Ectodermal cell (in vitro differentiated cells): ENCODE results near the gene EEF2.

Experiments
- H3K27ac ChIP-seq: 2 replicates; pipeline ENCODE4 v1.7.0; 2013; ENCODE audit warnings: mild to moderate bottlenecking, low read depth, low read length; ENCODE audit not compliant: insufficient read depth, poor library complexity, severe bottlenecking
- H3K27me3 ChIP-seq: 2 replicates; pipeline ENCODE4 v1.7.0; 2013; ENCODE audit warnings: mild to moderate bottlenecking, low read length; ENCODE audit not compliant: insufficient read depth, control insufficient read depth, poor library complexity, severe bottlenecking
- H3K36me3 ChIP-seq: one replicate; pipeline ENCODE4 v1.7.0; 2013; ENCODE audit warnings: low read length; ENCODE audit not compliant: control insufficient read depth, insufficient read depth
- H3K4me1 ChIP-seq: one replicate; pipeline ENCODE4 v1.7.0; 2013; ENCODE audit warnings: low read length; ENCODE audit not compliant: control insufficient read depth, insufficient read depth
- H3K4me3 ChIP-seq: 2 replicates; pipeline ENCODE4 v1.7.0; 2013; ENCODE audit warnings: low read depth, low read length, control low read depth; ENCODE audit not compliant: insufficient read depth
- H3K9me3 ChIP-seq: 2 replicates; pipeline ENCODE4 v1.7.0; 2013; ENCODE audit warnings: mild to moderate bottlenecking, low read length, moderate library complexity; ENCODE audit not compliant: control insufficient read depth
- WGBS, 2 experiments: methylation state at CpG; one replicate each; pipeline ENCODE4 v1.1.7; 2013; ENCODE audit warnings: missing lambda C conversion rate in 2 of 2; 5-methylcytosine and 5-hydroxymethylcytosine counted together

Gene EEF2

DNA sequence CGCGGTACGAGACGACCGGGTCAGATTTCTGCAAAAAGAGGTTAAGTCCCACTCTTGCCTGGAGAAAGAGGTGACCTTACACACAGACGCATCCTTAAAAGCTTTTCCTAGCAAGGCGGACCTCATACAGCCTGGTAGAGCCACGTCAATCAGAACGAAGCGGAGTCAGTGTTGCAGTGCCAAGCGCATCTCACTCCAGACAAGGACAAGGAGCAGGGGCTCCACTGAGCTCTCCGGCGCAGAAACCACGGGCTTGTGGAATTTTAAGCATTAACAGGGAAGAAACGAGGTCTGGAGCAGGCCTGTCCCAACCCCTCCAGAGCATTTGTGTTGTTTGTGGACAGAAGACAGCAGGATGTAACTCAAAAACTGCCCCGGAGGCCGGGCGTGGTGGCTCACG lies 7.1 kb downstream of the EEF2 start:
- no peak overlapping the region for H3K4me3 ChIP-seq
- H3K27ac ChIP-seq = no peak overlapping the region
- H3K36me3 ChIP-seq = peaks cover 71% of the 10 kb centered on the region
- no peaks in the 10 kb centered on the region for H3K9me3 ChIP-seq
- H3K4me1 ChIP-seq = no peaks in the 10 kb centered on the region
- no peaks in the 10 kb centered on the region for H3K27me3 ChIP-seq
- 94 to 96% methylated on average over 19 of the region's 19 CpGs for whole genome bisulfite sequencing, 2 experiments

DNA sequence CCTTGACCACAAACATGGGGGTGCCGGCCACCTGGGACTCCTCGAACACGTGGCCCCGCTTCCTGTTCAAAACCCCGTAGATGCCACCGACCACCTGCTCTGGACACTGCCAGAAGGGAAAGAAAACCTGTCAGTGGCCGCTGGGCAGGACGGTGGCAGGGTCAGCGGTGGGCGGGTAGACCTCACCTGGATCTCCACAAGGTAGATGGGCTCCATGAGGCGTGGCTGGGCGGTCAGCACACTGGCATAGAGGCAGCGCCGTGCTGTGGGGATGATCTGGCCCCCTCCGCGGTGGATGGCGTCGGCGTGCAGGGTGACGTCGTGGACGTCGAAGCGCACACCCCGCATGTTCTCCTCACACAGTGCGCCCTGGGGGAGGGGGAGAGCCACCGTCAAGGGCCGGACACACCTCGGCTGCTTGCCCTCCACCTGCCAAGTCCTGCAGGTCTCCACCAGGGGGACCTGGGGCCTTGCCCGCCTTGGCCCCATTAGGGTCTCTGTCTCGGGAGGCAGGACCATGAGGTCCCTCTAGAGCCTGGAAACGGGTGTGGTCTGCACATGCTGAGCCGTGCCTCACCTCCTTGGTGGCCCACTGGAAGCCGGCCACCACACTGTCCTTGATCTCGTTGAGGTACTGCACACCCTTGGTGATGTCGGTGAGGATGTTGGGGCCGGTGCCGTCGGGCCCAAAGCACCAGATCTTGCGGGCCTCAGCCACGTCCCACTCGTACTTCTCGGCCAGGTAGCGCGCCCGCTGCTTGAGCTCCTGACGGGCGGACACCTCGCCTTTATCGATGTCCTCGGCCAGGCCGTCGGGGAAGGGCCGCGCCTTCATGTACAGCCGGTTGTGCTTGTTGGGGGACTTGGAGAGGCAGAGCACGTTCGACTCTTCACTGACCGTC lies 7.8 kb downstream of the EEF2 start:
- Histone ChIP-seq H3K36me3 (peaks cover 64% of the 10 kb centered on the region), H3K4me3 (no peak overlapping the region), H3K27ac (no peak overlapping the region), H3K4me1 (no peaks in the 10 kb centered on the region), H3K27me3 (no peaks in the 10 kb centered on the region), H3K9me3 (no peaks in the 10 kb centered on the region)
- WGBS, 2 experiments = 96 to 97% methylated on average over 59 of the region's 59 CpGs

GRCh38 chr19:3976495-3977241 lies 8.6 kb downstream of the EEF2 start:
- Histone ChIP-seq H3K27ac (no peak overlapping the region), H3K36me3 (peaks cover 56% of the 10 kb centered on the region), H3K27me3 (no peaks in the 10 kb centered on the region), H3K9me3 (no peaks in the 10 kb centered on the region), H3K4me1 (no peaks in the 10 kb centered on the region), H3K4me3 (no peak overlapping the region)
- 95 to 96% methylated on average over 29 of the region's 29 CpGs for WGBS, 2 experiments

- H3K27me3 ChIP-seq = no peaks in the 10 kb centered on the region
- no peak overlapping the region for H3K4me3 ChIP-seq
- no peaks in the 10 kb centered on the region for H3K4me1 ChIP-seq
- no peak overlapping the region for H3K27ac ChIP-seq
- WGBS, 2 experiments = 93 to 95% methylated on average over 14 of the region's 14 CpGs
- H3K36me3 ChIP-seq = peaks cover 46% of the 10 kb centered on the region
- no peaks in the 10 kb centered on the region for H3K9me3 ChIP-seq
Observed at GRCh38 chr19:3975637-3976087, 9.6 kb downstream of the EEF2 start.

GRCh38 chr19:3975144-3975543 lies 10.1 kb downstream of the EEF2 start:
- no peak overlapping the region for H3K4me3 ChIP-seq
- H3K27me3 ChIP-seq = no peaks in the 10 kb centered on the region
- no peaks in the 10 kb centered on the region for H3K4me1 ChIP-seq
- no peaks in the 10 kb centered on the region for H3K9me3 ChIP-seq
- WGBS, 2 experiments = 90 to 98% methylated on average over 8 of the region's 8 CpGs
- no peak overlapping the region for H3K27ac ChIP-seq
- peaks cover 41% of the 10 kb centered on the region for H3K36me3 ChIP-seq

GRCh38 chr19:3970808-3971598 lies 14.3 kb downstream of the EEF2 start, which contains the start of gene DAPK3:
TSS of gene DAPK3 (minus strand) at chr19:3971099. CDS start at chr19:3969735, 1,364 bp downstream.
- 0 to 1% methylated on average over 73 of the region's 73 CpGs for WGBS, 2 experiments
- H3K4me3 ChIP-seq = peak within 1 kb of the TSS; percentile 80
- peaks cover 8% of the 10 kb centered on the region for H3K36me3 ChIP-seq
- H3K9me3 ChIP-seq = no peaks in the 10 kb centered on the region
- peaks cover 20% of the 10 kb centered on the region for H3K4me1 ChIP-seq
- H3K27me3 ChIP-seq = no peaks in the 10 kb centered on the region
- peak within 1 kb of the TSS; percentile 56 for H3K27ac ChIP-seq

- Histone ChIP-seq H3K27ac (peak overlapping the region; percentile 56), H3K36me3 (peaks cover 10% of the 10 kb centered on the region), H3K4me1 (peaks cover 20% of the 10 kb centered on the region), H3K4me3 (peak overlapping the region; percentile 80), H3K27me3 (no peaks in the 10 kb centered on the region), H3K9me3 (no peaks in the 10 kb centered on the region)
- 0% methylated on average over 21 of the region's 22 CpGs for WGBS, 2 experiments
Observed at GRCh38 chr19:3970313-3970807, 14.9 kb downstream of the EEF2 start.

GRCh38 chr19:3969435-3970312 lies 15.6 kb downstream of the EEF2 start:
- no peaks in the 10 kb centered on the region for H3K9me3 ChIP-seq
- no peaks in the 10 kb centered on the region for H3K27me3 ChIP-seq
- H3K36me3 ChIP-seq = peaks cover 13% of the 10 kb centered on the region
- 16 to 19% methylated on average over 23 of the region's 23 CpGs for WGBS, 2 experiments
- peaks cover 20% of the 10 kb centered on the region for H3K4me1 ChIP-seq
- H3K27ac ChIP-seq = peak overlapping the region; percentile 91
- peak overlapping the region; percentile 80 for H3K4me3 ChIP-seq
